K562 treated with DMSO at 1 percent for 4 hours (cell line): ENCODE data around the gene GPR155. TPM values are rescaled to one million over a fixed set of nuclear protein-coding genes. Genes with fewer than 3 reads are reported as not detected.

ENCODE experiments used
- total RNA-seq: library from RNA; unstranded; fragments of 300-600 nt; gene quantifications from 2 replicates; pipeline ENCODE4 v1.2.3, GENCODE V29; 2022; ENCODE audit not compliant: insufficient read depth

Gene GPR155, protein sequence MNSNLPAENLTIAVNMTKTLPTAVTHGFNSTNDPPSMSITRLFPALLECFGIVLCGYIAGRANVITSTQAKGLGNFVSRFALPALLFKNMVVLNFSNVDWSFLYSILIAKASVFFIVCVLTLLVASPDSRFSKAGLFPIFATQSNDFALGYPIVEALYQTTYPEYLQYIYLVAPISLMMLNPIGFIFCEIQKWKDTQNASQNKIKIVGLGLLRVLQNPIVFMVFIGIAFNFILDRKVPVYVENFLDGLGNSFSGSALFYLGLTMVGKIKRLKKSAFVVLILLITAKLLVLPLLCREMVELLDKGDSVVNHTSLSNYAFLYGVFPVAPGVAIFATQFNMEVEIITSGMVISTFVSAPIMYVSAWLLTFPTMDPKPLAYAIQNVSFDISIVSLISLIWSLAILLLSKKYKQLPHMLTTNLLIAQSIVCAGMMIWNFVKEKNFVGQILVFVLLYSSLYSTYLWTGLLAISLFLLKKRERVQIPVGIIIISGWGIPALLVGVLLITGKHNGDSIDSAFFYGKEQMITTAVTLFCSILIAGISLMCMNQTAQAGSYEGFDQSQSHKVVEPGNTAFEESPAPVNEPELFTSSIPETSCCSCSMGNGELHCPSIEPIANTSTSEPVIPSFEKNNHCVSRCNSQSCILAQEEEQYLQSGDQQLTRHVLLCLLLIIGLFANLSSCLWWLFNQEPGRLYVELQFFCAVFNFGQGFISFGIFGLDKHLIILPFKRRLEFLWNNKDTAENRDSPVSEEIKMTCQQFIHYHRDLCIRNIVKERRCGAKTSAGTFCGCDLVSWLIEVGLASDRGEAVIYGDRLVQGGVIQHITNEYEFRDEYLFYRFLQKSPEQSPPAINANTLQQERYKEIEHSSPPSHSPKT
- total RNA-seq, result 0.13 TPM in 1 of 2 replicates, not detected in the other

DNA sequence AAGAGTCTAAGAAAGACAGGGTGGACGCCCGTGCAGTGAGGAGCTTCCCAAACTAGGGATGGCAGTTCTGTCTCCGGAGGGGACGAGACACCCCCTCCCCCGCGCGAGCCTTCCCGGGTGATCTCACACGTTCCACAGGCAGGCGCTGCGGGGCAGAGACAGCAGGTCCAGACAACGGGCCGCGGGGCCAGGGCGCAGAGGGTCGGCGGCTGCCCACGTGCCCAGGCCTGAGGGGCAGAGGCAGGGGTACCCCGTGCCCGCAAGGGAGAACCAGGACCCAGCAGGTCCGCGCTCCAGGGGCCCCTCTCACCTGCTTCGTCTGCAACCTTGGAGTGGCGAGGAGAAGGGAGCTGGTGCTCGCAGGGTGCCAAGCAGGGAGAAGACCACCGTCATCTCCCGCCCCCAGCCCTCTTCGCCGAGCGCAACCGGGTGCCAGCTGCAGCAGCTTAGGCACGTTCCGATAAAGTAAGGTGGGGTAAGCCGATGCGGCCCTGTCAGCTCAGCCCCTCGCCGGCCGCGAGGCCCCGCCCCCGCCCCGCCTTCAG, at the start of gene GPR155:
Gene GPR155 (minus strand): TSS at position 467 of the 545 bp plus-strand sequence. CDS start 5,073 bp downstream, outside the sequence.

DNA sequence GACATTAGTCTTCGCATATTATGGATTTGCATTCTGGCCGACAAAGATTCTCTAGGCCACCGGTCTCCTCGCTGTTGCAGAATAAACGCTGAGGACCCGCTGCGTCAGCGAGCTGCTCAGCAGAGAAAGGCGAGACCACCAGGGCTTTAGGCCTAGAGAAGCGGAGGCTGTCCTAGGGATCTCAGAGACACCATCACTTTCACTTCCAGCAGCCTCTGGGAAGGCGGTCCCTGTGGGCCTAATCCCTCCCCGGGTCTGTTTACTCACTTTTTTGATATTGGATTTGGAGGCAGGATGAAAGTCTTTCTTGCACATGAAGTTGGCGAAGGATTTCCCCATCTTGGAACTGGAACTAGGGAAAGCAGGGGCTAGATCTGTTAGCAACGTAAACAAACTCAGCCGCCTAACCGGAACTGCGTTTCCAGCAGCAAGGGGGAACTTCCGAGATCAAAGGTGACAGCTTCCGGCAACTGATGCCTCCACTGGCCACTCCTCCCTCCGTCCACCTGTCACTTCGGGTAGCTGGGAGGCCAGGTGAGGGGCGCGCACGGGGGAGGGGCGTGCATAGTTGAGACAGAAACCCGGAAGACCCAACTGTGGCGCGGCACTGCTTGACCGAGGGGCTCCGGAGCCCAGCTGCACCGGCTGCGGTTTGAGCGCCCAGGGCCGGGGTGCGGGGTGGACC, 91.4 kb downstream of the GPR155 start, which contains the start of gene SCRN3:
Gene SCRN3 (plus strand): TSS at position 447 of the 685 bp plus-strand sequence. CDS start 2,554 bp downstream, outside the sequence.

Other genes starting within 250 kb of the GPR155 start
- gene OLA1, start 238.5 kb downstream of the GPR155 start, total RNA-seq, result 99.2 and 127 TPM in 2 replicates
- 0.39 and 0.49 TPM in 2 replicates for gene SP9, start 152.1 kb downstream of the GPR155 start, total RNA-seq
- 13.7 and 15.6 TPM in 2 replicates for gene SCRN3, start 91.3 kb downstream of the GPR155 start, total RNA-seq
- 7.1 and 10.4 TPM in 2 replicates for gene WIPF1, start 110.8 kb upstream of the GPR155 start, total RNA-seq